Central memory CD4-positive, alpha-beta T cell (primary cell): ENCODE results near the gene MTX2.

ENCODE experiments used
- DNase-seq: peaks from one replicate; pipeline ENCODE4 v3.0.0; 2022

The MTX2 gene

DNA sequence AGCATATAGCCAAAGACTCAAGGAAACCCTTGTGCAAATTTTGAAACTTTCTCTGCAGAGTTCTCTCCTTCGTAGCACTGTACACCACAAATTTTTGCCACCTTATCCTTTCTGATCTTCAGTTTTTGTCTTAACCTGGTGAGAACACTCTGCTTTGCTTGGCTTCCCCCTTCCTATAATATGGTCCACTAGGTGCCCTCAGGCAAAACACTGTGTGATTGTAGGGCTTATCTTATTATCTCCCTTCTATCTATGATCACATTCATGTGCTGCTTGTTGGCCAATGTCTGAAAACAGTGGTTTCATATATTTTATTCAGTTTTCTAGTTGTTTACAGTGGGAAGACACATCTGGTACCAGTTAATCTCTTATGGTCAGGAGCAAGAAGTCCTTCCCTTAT, 111.1 kb downstream of the MTX2 start:
- DNase-seq: no peak

DNA sequence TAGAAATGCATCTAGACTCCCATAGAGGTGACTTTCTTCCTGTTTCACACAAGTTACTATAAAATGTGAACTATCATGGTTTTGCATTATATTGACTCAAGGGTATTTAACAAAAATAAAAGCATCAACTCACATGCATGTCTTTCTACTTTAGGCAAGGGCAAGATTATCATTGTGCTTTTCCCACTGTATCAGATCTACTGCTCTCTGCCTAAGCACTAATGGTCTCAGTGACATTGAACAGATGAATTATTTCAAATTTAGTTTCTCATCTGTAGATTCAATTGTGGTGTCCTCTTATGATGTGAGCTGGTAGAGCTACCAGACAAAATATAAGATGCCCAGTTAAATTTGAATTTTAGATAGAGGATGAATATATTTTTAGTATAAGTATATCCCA, 113.9 kb downstream of the MTX2 start:
- DNase-seq: no peak

DNA sequence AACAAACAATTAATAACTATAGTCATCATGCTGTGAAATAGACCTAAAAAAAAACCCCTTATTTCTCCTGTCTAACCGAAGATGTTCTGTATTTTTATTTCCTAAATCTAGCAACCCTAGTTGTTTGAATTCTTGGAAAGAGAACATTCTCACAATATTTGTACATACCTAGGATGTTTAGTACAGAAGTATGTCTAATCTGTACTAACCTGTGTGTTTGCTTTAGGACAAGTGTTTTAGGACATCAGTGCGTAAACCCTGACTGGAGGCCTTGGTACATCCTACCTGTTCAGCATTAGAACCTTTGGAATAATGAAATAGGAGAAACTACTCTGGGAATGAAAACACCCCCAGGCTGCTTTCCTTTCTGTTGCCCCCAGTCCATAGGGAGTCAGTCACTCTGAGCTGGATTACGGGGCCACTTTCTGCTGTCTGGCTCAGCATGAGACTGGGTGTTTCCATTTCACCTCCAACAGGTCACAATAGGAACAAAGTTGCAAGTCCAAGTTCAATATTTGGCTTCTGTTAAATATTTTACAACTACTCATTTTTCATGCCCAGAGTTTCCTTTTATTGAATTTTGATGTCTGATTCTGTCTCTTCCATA, 114.7 kb downstream of the MTX2 start:
- no peak for DNase-seq

DNA sequence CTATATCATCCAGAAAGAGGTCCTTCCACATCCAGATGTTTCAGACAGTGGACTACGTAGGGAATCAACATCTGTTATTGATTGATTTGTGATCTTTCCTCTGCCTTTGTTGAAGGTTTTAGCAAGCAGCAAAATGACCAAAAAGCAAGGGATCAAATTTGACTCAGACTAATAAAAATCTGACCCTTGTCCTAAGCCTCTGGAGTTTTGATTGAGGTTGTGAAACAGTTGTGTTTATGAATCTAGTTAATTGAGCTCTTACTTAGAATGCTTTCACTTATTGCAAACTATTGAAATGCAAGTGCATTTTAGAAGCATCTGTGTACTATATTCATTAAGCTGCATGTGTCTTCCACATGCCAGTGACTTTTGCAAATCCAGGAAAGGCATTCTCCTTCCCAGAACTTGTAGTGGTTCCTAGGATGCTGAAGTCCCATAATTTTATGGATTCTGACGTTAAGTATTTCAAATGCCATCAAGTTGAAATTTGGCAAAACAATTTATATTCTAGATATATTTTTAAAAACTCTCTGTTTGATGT, 116.0 kb downstream of the MTX2 start:
- no peak for DNase-seq

DNA sequence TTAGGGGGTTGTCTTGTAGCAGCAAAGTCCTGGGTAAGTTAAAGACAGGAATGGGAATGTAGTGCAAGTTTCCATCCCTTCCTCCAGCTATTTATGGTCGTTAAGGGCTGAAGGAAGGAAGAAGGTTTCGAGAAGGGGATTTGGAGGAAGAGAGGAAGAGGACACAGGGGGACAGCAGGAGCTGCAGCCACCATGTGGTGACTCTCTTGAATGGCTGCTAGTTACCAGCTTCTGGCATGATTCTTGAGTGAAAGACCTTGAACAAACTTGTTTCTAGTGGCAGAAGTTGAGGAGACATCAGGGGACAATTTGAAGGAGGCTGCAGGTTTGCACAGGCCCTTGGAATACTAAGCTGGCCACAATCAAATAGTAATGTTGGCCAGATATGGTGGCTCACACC, 116.6 kb downstream of the MTX2 start:
- no peak for DNase-seq
